ENCODE data around the gene SIRPB1. TPM values are rescaled to one million over a fixed set of nuclear protein-coding genes. Genes with fewer than 3 reads are reported as not detected.
"Not testable (repeated sequence)": the region's sequence is repeated elsewhere in the genome, so short reads cannot be mapped to it uniquely, and the experiment has no call there.

Gene SIRPB1
- total and polyA plus RNA-seq, 9 donors: 0.25 to 9.7 (median 1.9) TPM

GRCh38 chr20:1579488-1579887, 40.3 kb downstream of the SIRPB1 start:
- TF ChIP-seq EP300 (IDR thresholded peaks at IDR 0.05) (no peak), CTCF (IDR thresholded peaks at IDR 0.05) (no peak), POLR2A (IDR thresholded peaks at IDR 0.05) (no peak)

DNA sequence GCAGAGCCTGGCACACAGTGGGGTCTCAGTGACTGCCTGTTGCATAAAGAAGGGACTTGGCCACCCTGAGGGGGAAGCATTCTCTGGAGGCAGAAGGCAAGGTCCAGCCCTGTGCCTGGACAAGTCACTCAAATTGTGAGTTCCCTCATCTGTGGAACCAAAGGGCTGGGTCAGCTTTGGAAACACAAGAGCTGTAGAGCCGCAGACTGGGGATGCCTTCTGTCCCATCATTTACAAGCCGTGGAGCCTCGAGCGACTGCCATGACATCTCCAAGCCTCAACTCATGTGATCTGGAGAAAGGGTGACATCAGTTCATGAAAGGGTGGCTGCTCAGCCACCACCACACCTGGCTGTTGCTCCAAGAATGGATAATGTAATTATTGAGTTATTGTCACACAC, 41.9 kb downstream of the SIRPB1 start:
- Histone ChIP-seq H3K27ac (no peak overlapping the region), H3K36me3 (no peaks in the 10 kb centered on the region), H3K4me1 (ENCODE audit: insufficient read depth) (no peaks in the 10 kb centered on the region), H3K9me3 (no peaks in the 10 kb centered on the region), H3K27me3 (no peaks in the 10 kb centered on the region), H3K4me3 (no peak overlapping the region)
- WGBS, 3 donors: 81 to 88% (median 86%) methylated on average over 4 of the region's 4 CpGs
- intact Hi-C loops (cut with DNase I): no loop called here
- TF ChIP-seq POLR2A (IDR thresholded peaks at IDR 0.05): no peak
- DNase-seq: no peak

More at GRCh38 chr20:1579488-1579887, 40.3 kb downstream of the SIRPB1 start:
- H3K4me1 ChIP-seq (ENCODE audit: insufficient read depth): no peaks in the 10 kb centered on the region
- WGBS, 3 donors: 88 to 94% (median 88%) methylated on average over 6 of the region's 6 CpGs
- DNase-seq: no peak
- no peak overlapping the region for H3K27ac ChIP-seq
- intact Hi-C loops (cut with DNase I): no loop called here
- no peaks in the 10 kb centered on the region for H3K9me3 ChIP-seq
- H3K27me3 ChIP-seq: no peaks in the 10 kb centered on the region
- no peak overlapping the region for H3K4me3 ChIP-seq
- H3K36me3 ChIP-seq: no peaks in the 10 kb centered on the region

DNA sequence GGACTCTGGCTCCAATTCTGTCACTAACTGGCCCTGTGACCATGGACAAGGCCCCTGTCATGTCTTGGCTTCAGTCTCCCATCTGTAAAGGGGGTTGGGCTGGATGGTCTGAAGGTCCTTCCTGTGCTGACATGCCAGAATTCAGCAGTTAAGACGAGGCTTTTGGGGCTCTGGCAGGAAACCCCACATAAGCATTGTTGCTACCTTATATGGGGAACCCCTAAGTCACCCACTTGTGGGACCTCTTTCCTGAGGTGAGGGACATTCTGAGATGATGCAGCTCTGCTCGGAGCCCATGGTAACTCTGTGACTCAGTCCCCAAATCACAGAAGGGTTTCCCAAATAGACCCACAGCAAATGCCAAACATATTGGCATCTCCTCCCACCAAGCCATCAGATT, 42.5 kb downstream of the SIRPB1 start:
- H3K36me3 ChIP-seq; H3K9me3 ChIP-seq; intact Hi-C loops (cut with DNase I); H3K27me3 ChIP-seq; DNase-seq; H3K4me3 ChIP-seq; H3K4me1 ChIP-seq (ENCODE audit: insufficient read depth); H3K27ac ChIP-seq: not testable (repeated sequence)
- 51 to 64% (median 56%) methylated on average over 2 of the region's 2 CpGs for WGBS, 3 donors

DNA sequence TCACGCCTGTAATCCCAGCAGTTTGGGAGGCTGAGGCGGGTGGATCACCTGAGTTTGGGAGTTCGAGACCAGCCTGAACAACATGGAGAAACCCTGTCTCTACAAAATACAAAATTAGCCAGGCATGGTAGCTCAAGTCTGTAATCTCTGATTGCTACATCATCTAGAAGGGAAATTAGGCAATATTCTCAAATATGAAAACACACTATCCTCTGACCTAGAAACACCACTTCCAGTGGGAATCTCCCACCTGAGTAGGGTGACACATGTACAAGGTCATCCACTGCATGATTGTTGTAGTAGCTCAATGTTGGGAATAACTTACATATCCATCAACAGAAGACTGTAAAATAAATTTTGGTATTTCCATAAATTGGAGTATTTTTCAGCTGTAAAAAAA, 43.2 kb downstream of the SIRPB1 start:
- no peak overlapping the region for H3K4me3 ChIP-seq
- H3K36me3 ChIP-seq: no peaks in the 10 kb centered on the region
- no peaks in the 10 kb centered on the region for H3K27me3 ChIP-seq
- H3K9me3 ChIP-seq: no peaks in the 10 kb centered on the region
- DNase-seq: no peak
- no peak overlapping the region for H3K27ac ChIP-seq
- H3K4me1 ChIP-seq (ENCODE audit: insufficient read depth): no peaks in the 10 kb centered on the region
- no peak for TF ChIP-seq POLR2A (IDR thresholded peaks at IDR 0.05)
- no peak for TF ChIP-seq EP300 (IDR thresholded peaks at IDR 0.05)
- TF ChIP-seq CTCF (IDR thresholded peaks at IDR 0.05): no peak
- 81 to 92% (median 81%) methylated on average over 3 of the region's 3 CpGs for WGBS, 3 donors
- intact Hi-C loops (cut with DNase I): no loop called here

DNA sequence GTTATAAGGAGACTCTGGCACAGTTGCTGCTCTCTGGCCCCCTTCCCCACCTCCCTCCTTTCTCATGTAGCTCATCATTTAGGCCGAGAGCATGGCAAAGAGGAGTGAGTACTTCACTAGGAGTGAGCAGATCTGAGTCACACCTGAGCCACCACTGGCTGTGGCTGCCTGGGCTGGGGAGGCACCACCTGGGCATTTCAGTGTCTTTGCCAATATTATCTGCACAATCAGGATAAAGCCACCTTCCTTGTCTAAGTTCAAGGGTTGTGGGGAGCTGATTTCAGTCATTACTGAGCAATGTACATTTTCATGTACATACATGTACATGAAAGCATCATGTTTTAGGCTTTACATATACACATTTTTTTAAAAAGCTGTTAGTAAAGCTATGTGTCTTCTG, 43.8 kb downstream of the SIRPB1 start:
- no CpG with 5 or more reads among the region's 1 CpG for WGBS, 3 donors
- not testable (repeated sequence) for H3K4me1 ChIP-seq (ENCODE audit: insufficient read depth)

DNA sequence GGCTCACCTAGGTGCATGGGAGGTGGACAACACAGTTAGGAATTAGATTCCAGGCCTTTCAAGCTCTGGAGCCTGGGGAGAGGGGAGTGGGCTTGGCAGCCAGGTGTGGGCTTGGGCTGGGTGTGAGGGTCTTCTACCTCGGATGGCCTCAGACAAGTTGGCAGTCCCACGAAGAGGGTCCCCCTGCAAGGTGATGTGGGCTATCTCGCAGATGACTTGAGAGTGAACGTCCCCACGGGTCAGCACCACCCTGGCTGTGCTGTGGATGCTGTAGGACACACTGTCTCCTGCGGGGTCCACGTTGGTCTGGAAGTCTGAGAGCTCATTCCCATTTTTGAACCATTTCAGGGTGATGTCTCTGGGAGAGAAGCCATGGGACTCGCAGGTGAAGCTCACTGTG, 48.2 kb downstream of the SIRPB1 start:
- 78 to 91% (median 81%) methylated on average over 8 of the region's 8 CpGs for WGBS, 3 donors
- H3K27me3 ChIP-seq: not testable (repeated sequence)

More for the DNA sequence above, 43.8 kb downstream of the SIRPB1 start:
- H3K27ac ChIP-seq; H3K27me3 ChIP-seq; H3K36me3 ChIP-seq; H3K9me3 ChIP-seq; H3K4me3 ChIP-seq; intact Hi-C loops (cut with DNase I); DNase-seq: not testable (repeated sequence)

More for the DNA sequence above, 48.2 kb downstream of the SIRPB1 start:
- H3K4me3 ChIP-seq; H3K9me3 ChIP-seq; DNase-seq; H3K27ac ChIP-seq; H3K36me3 ChIP-seq; H3K4me1 ChIP-seq (ENCODE audit: insufficient read depth); intact Hi-C loops (cut with DNase I): not testable (repeated sequence)

Small RNAs within 50 kb of the gene (small RNA-seq; reads per million reads assigned to genes)
- gene RN7SL561P: not detected

Other genes with a start within 250 kb of the SIRPB1 start
- gene FKBP1A, start 227.0 kb downstream of the SIRPB1 start, total RNA-seq: 100 to 1,000 TPM in 6 of 7 donors, 10 to 100 TPM in 1; 64.7 to 258 (median 151) TPM
- gene FKBP1A, start 227.0 kb downstream of the SIRPB1 start, polyA plus RNA-seq: 100 to 1,000 TPM; 154 to 697 TPM
- 10 to 100 TPM; 23.4 to 79.6 (median 63.2) TPM for gene NSFL1C, start 153.2 kb downstream of the SIRPB1 start, total RNA-seq
- 100 to 1,000 TPM in 1 of 2 donors, 10 to 100 TPM in 1; 45.6 to 105 TPM for gene NSFL1C, start 153.2 kb downstream of the SIRPB1 start, polyA plus RNA-seq
- gene SIRPB2, start 128.6 kb downstream of the SIRPB1 start, total RNA-seq: 1 to 10 TPM in 6 of 7 donors, under 1 TPM in 1; 0.88 to 3.8 (median 1.7) TPM
- 1 to 10 TPM in 1 of 2 donors, under 1 TPM in 1; 0.98 to 1.4 TPM for gene SIRPB2, start 128.6 kb downstream of the SIRPB1 start, polyA plus RNA-seq
- not detected for gene SIRPD, start 62.3 kb downstream of the SIRPB1 start, total RNA-seq
- gene SIRPD, start 62.3 kb downstream of the SIRPB1 start, polyA plus RNA-seq: not detected
- under 1 TPM in 2 of 7 donors, not detected in 5; 0.23 to 0.25 TPM for gene SIRPG, start 37.8 kb upstream of the SIRPB1 start, total RNA-seq
- gene SIRPG, start 37.8 kb upstream of the SIRPB1 start, polyA plus RNA-seq: 1 to 10 TPM in 1 of 2 donors, under 1 TPM in 1; 0.06 to 1.4 TPM